Spleen (tissue), 11 donors: ENCODE measurements around the gene EFCAB11. TPM values are rescaled to one million over a fixed set of nuclear protein-coding genes. Genes with fewer than 3 reads are reported as not detected.

Experiments used
- DNase-seq: peaks from one replicate; pipeline ENCODE4 v3.0.0-alpha.2; 2020
- H3K27ac ChIP-seq, 8 donors: fragments of 200-600 bp; sonication (generic) in 7 of 8; 1 replicate in 4 of 8; 2 replicates in 4 of 8; pipeline versions ENCODE4 v1.5.0 to v1.8.0; 2016 to 2021; ENCODE audit warnings: inconsistent platforms in 4 of 8, mild to moderate bottlenecking in 4 of 8, moderate library complexity in 1 of 8
- H3K27me3 ChIP-seq, 7 donors: fragments of 200-600 bp; sonication (generic) in 6 of 7; replicated peaks in 1 of 7; 1 replicate in 4 of 7; 2 replicates in 3 of 7; pipeline versions ENCODE4 v1.5.0 to v1.8.0; 2016 to 2021; ENCODE audit warnings: inconsistent platforms in 3 of 7, mild to moderate bottlenecking in 1 of 7
- H3K36me3 ChIP-seq, 6 donors: fragments of 200-600 bp; sonication (generic) in 5 of 6; 1 replicate in 4 of 6; 2 replicates in 2 of 6; pipeline versions ENCODE4 v1.5.0 to v1.8.0; 2016 to 2021; ENCODE audit warnings: inconsistent platforms in 2 of 6
- H3K4me1 ChIP-seq, 6 donors: fragments of 200-600 bp; sonication (generic) in 5 of 6; 1 replicate in 3 of 6; 2 replicates in 3 of 6; pipeline versions ENCODE4 v1.5.0 to v1.8.0; 2016 to 2021; ENCODE audit warnings: inconsistent platforms in 3 of 6
- H3K4me3 ChIP-seq, 8 donors: fragments of 200-600 bp; sonication (generic) in 7 of 8; 1 replicate in 4 of 8; 2 replicates in 4 of 8; pipeline versions ENCODE4 v1.5.0 to v1.8.0; 2016 to 2021; ENCODE audit warnings: inconsistent platforms in 4 of 8, mild to moderate bottlenecking in 4 of 8, moderate library complexity in 2 of 8
- H3K9me3 ChIP-seq, 8 donors: fragments of 200-600 bp; sonication (generic) in 7 of 8; 1 replicate in 4 of 8; 2 replicates in 4 of 8; pipeline versions ENCODE4 v1.5.0 to v1.8.0; 2016 to 2021; ENCODE audit warnings: inconsistent platforms in 4 of 8
- POLR2A ChIP-seq, 3 donors: fragments of 450-650 bp; IDR thresholded peaks; one replicate each; pipeline ENCODE4 v1.5.1; 2017; ENCODE audit warnings: antibody characterized with exemption in 3 of 3, mild to moderate bottlenecking in 1 of 3
- POLR2AphosphoS5 ChIP-seq, 3 donors: sonication (generic); formaldehyde crosslinking; IDR thresholded peaks; one replicate each; pipeline ENCODE4 v1.5.1; 2017; ENCODE audit warnings: antibody characterized with exemption in 3 of 3
- WGBS, 5 donors: extraction: QIAGEN DNeasy Blood & Tissue Kit in 3 of 5; methylation state at CpG; one replicate each; pipeline versions ENCODE4 v1.1.5 to v1.1.7; 2013 to 2018; 5-methylcytosine and 5-hydroxymethylcytosine counted together
- intact Hi-C: fragments of 100-400 bp; cut with DNase I; formaldehyde crosslinking; loops from one replicate; pipeline ENCODE4 v1.15.0; 2023; ENCODE audit warnings: low total_unique reads
- polyA plus RNA-seq, 3 donors: library from polyadenylated mRNA; stranded (reverse); fragments of 200-250 nt; gene quantifications; one replicate each; pipeline ENCODE4 v1.2.1, GENCODE V29; 2013
- total RNA-seq, 7 donors: library from RNA; depleted of rRNA in 3 of 7; stranded (reverse); fragments of >200 nt in 3 of 7; fragmentation: NEBNext Ultra II Directional in 4 of 7; extraction: Animal tissue kit (Norgen Biotek cat#: 25700) in 4 of 7; gene quantifications; one replicate each; pipeline versions ENCODE4 v1.1.0 to v1.2.1, GENCODE V29; 2016 to 2021
- TF ChIP-seq, protein P1 (sequence below), 11 experiments: fragments of 200-600 bp in 7 of 11; fragments of 450-650 bp in 4 of 11; sonication (generic) in 4 of 11; IDR thresholded peaks in 8 of 11; conservative IDR thresholded peaks in 3 of 11; 1 replicate in 7 of 11; 2 replicates in 4 of 11; pipeline versions ENCODE4 v1.4.0 to v1.8.0; 2016 to 2021; ENCODE audit warnings: antibody characterized with exemption in 11 of 11, inconsistent platforms in 4 of 11, mild to moderate bottlenecking in 1 of 11
- donor health status: healthy with polysubstance abuse.
- donor health status: DM: no; HTN: no; CAD: no; lungs with moderate emphysema.
- donor health status: DM: no; HTN: no; CAD: no.
- donor health status: Bipolar disorder and iron deficiency.
- donor health status: healthy.
- donor health status: DM: no; HTN: no; CAD: no.
- donor health status: DM: yes; HTN: yes; CAD: no.

EFCAB11 gene
- total and polyA plus RNA-seq, 10 donors, result 2.5 to 13.7 (median 7.4) TPM

GRCh38 chr14:89773151-89773550 lies 181.4 kb downstream of the EFCAB11 start:
- H3K36me3 ChIP-seq, result no peaks in the 10 kb centered on the region
- peak overlapping the region in 1 of 8 donors; percentile 48 for H3K4me3 ChIP-seq
- WGBS, 5 donors, result 54 to 78% (median 63%) methylated on average over 7 of the region's 7 CpGs
- H3K27me3 ChIP-seq, result no peaks in the 10 kb centered on the region
- intact Hi-C loops, result no loop called here
- peak overlapping the region in 6 of 8 donors; percentile 32 to 79 (median 68) for H3K27ac ChIP-seq
- TF ChIP-seq, protein P1, sequence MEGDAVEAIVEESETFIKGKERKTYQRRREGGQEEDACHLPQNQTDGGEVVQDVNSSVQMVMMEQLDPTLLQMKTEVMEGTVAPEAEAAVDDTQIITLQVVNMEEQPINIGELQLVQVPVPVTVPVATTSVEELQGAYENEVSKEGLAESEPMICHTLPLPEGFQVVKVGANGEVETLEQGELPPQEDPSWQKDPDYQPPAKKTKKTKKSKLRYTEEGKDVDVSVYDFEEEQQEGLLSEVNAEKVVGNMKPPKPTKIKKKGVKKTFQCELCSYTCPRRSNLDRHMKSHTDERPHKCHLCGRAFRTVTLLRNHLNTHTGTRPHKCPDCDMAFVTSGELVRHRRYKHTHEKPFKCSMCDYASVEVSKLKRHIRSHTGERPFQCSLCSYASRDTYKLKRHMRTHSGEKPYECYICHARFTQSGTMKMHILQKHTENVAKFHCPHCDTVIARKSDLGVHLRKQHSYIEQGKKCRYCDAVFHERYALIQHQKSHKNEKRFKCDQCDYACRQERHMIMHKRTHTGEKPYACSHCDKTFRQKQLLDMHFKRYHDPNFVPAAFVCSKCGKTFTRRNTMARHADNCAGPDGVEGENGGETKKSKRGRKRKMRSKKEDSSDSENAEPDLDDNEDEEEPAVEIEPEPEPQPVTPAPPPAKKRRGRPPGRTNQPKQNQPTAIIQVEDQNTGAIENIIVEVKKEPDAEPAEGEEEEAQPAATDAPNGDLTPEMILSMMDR (IDR thresholded peaks at IDR 0.05 in 8 of 11, conservative IDR thresholded peaks at IDR 0.05 in 3 of 11), result no peak
- DNase-seq, result no peak
- H3K4me1 ChIP-seq, result peaks cover 11 to 48% (median 25%) of the 10 kb centered on the region in 6 donors
- H3K9me3 ChIP-seq, result no peaks in the 10 kb centered on the region

DNA sequence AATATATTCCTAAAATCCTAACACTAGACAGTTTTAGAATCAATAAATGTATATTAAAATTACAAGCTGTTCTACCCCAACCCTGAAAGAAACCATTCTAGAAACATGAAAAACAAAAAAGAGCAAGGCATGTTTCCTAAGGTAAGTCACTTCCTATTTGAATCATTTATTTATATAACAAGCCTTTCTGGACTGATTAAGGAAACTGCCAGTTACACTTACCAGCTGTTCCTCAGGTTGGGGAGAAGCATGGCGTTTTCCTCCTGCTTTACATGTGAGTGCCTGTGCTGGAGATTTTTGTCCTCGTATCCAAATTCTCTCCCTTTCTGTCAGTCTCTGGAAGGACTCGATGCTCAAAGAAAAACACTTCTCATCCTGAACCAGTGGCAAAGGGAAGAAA lies 183.3 kb downstream of the EFCAB11 start:
- TF ChIP-seq POLR2A (IDR thresholded peaks at IDR 0.05), result no peak
- WGBS, 5 donors, result 43 to 66% (median 48%) methylated on average over 3 of the region's 3 CpGs
- no peak overlapping the region for H3K27ac ChIP-seq
- no peaks in the 10 kb centered on the region for H3K9me3 ChIP-seq
- H3K4me1 ChIP-seq, result peaks cover 11 to 66% (median 38%) of the 10 kb centered on the region in 6 donors
- H3K27me3 ChIP-seq, result no peaks in the 10 kb centered on the region
- DNase-seq, result no peak
- H3K36me3 ChIP-seq, result no peaks in the 10 kb centered on the region
- H3K4me3 ChIP-seq, result no peak overlapping the region
- intact Hi-C loops, result no loop called here

DNA sequence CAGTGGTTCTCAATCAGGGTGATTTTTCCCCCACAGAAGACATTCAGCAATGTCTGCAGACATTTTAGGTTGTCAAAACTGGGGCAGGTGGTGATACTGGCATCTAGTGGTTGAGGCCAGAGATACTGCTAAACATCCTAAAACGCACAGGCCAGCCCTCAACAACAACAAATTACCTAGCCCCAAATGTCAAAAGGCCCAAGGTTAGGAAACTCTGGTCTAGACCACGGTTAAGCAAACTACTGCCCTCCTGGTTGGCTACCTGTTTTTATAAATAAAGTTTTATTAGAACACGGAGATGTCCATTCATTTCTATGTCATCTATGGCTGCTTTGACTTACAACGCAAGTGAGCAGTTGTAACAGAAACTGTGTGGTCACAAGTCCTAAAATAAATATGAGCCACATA lies 186.7 kb downstream of the EFCAB11 start:
- Histone ChIP-seq H3K4me3 (no peak overlapping the region), H3K4me1 (peaks cover 3 to 35% (median 14%) of the 10 kb centered on the region in 6 donors), H3K27me3 (no peaks in the 10 kb centered on the region), H3K36me3 (no peaks in the 10 kb centered on the region), H3K9me3 (no peaks in the 10 kb centered on the region), H3K27ac (peak overlapping the region in 1 of 8 donors; percentile 16)
- intact Hi-C loops, result loop anchor here (10.0 kb wide), 1 partner anchor 593 kb away; no protein-coding TSS in a partner anchor
- no peak for TF ChIP-seq POLR2AphosphoS5 (IDR thresholded peaks at IDR 0.05)
- TF ChIP-seq POLR2A (IDR thresholded peaks at IDR 0.05), result no peak
- TF ChIP-seq, protein P1 (IDR thresholded peaks at IDR 0.05 in 8 of 11, conservative IDR thresholded peaks at IDR 0.05 in 3 of 11), result peak in 10 of 11 experiments; percentile 29 to 74 (median 67)
- DNase-seq, result no peak
- WGBS, 5 donors, result 22 to 67% (median 31%) methylated on average over 4 of the region's 4 CpGs

GRCh38 chr14:89767131-89767530 lies 187.4 kb downstream of the EFCAB11 start:
- 43 to 71% (median 64%) methylated on average over 3 of the region's 3 CpGs for WGBS, 5 donors
- no peak overlapping the region for H3K4me3 ChIP-seq
- H3K9me3 ChIP-seq, result no peaks in the 10 kb centered on the region
- H3K27ac ChIP-seq, result peak overlapping the region in 2 of 8 donors; percentile 16 to 22
- intact Hi-C loops, result loop anchor here (10.0 kb wide), 1 partner anchor 592 kb away; no protein-coding TSS in a partner anchor
- TF ChIP-seq POLR2A (IDR thresholded peaks at IDR 0.05) (no peak), POLR2AphosphoS5 (IDR thresholded peaks at IDR 0.05) (no peak)
- TF ChIP-seq, protein P1 (IDR thresholded peaks at IDR 0.05 in 8 of 11, conservative IDR thresholded peaks at IDR 0.05 in 3 of 11), result no peak
- no peaks in the 10 kb centered on the region for H3K27me3 ChIP-seq
- H3K36me3 ChIP-seq, result no peaks in the 10 kb centered on the region
- H3K4me1 ChIP-seq, result peaks cover 3 to 32% (median 13%) of the 10 kb centered on the region in 6 donors
- DNase-seq, result no peak
